AG04449 (cell line): ENCODE data around the gene ZBTB7A.
A peak's percentile ranks its signal among the peaks of the same experiment; 100 is the strongest.

Source experiments
- CTCF ChIA-PET: fragments of 350-600 bp; formaldehyde crosslinking; extraction: SDS; loops from one replicate; lab custom pipeline; 2021; ENCODE audit warnings: antibody characterized with exemption; lab: Yijun Ruan, JAX
- POLR2A ChIA-PET: fragments of 400-600, 350-600 bp; formaldehyde crosslinking; extraction: SDS; loops from one replicate; lab custom pipeline; 2020; ENCODE audit warnings: antibody characterized with exemption, inconsistent platforms; lab: Yijun Ruan, JAX
- DNase-seq: peaks from one replicate; pipeline ENCODE4 v3.0.0-alpha.2; 2010; ENCODE audit warnings: low read depth, low spot score
- H3K4me3 ChIP-seq: 2 replicates; pipeline ENCODE4 v1.5.1; 2011; ENCODE audit warnings: low read depth, mild to moderate bottlenecking, control low read depth, low read length
- TF ChIP-seq, protein P1 (sequence below): IDR thresholded peaks from one replicate; pipeline ENCODE4 v1.5.1; 2011; ENCODE audit warnings: mild to moderate bottlenecking, moderate library complexity, low read length, control low read depth, inconsistent platforms; ENCODE audit not compliant: insufficient read depth; ENCODE audit errors: missing control alignments

Gene ZBTB7A

DNA sequence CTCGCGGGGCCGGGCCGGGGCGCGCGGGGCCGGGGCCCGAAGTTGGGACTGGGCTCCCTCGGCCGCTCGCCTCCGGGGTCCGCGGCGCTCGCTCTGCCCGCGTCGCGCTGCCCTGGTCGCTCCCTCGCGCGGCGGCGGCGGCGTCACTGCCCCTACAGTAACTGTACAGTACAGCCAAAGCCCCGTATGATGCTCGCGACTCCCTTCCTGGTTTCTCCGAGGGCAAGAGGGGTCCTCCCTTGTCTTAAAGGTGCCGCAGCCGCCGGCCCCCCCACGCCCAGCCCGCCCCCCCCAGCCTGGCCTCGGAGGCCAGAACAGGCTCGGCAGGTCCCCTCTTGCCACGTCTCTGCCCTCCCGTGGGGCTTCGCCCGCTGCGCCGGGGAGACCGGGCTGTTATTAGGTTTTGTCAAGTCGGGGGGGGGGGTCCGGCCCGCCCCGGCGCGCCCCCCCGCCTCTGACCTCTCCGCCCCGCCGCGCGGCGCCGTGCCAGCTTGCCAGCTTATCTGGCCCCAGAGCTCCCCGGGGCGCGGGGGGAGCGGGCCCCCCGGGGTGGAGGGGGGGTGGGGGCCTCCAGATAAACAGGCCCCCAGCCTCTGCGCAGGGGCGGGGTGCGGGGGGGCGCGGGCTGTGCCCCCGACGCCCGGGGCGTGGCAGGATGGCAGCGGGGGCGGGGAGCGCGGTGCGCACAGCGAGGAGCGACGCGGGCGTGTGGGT is at the start of gene ZBTB7A:
Gene ZBTB7A, minus strand, starts transcription at position 218 of the 714 bp plus-strand sequence. CDS start 11,667 bp downstream, outside the sequence.
- ChIA-PET POLR2A (interaction anchor here (0.7 kb wide), 1 partner anchor 80 kb away, joined by 3 read pairs; no protein-coding TSS in a partner anchor), CTCF (interaction anchor here (1.2 kb wide), 1 partner anchor 12 kb away, joined by 3 read pairs; no protein-coding TSS in a partner anchor)
- TF ChIP-seq, protein P1, sequence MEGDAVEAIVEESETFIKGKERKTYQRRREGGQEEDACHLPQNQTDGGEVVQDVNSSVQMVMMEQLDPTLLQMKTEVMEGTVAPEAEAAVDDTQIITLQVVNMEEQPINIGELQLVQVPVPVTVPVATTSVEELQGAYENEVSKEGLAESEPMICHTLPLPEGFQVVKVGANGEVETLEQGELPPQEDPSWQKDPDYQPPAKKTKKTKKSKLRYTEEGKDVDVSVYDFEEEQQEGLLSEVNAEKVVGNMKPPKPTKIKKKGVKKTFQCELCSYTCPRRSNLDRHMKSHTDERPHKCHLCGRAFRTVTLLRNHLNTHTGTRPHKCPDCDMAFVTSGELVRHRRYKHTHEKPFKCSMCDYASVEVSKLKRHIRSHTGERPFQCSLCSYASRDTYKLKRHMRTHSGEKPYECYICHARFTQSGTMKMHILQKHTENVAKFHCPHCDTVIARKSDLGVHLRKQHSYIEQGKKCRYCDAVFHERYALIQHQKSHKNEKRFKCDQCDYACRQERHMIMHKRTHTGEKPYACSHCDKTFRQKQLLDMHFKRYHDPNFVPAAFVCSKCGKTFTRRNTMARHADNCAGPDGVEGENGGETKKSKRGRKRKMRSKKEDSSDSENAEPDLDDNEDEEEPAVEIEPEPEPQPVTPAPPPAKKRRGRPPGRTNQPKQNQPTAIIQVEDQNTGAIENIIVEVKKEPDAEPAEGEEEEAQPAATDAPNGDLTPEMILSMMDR = no peak
- DNase-seq = no peak
- H3K4me3 ChIP-seq = peak within 1 kb of the TSS; percentile 72

DNA sequence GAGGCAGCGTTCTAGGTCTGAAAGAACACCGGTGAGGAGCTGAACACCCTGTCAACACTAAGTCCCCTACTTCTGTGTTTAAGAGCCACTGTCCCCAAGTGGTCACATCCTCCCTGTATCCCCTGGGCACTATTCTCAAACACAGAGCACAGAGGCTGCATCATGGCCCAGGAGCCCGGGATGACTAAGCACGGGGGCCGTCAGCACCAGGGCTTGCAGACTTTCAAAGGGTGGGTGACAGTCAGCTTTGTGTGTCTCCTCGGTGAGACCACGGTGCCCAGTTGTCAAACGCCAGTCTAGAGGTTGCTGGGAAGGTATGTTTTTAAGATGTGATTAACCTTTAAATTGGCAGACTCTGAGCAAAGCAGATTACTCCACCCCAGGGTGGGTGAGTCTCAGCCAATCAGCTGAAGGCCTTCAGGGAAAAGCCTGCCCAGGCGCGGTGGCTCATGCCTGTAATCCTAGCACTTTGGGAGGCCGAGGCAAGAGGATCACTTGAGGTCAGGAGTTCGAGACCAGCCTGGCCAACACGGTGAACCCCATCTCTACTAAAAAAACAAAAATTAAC is 49.2 kb upstream of the ZBTB7A start:
- POLR2A ChIA-PET = no interaction called here
- TF ChIP-seq, protein P1 = no peak
- CTCF ChIA-PET = interaction anchor here (0.8 to 2.9 kb wide), 2 partner anchors 24 to 93 kb away, joined by 3 to 12 read pairs; no protein-coding TSS in a partner anchor
- DNase-seq = no peak
- no peak overlapping the region for H3K4me3 ChIP-seq

DNA sequence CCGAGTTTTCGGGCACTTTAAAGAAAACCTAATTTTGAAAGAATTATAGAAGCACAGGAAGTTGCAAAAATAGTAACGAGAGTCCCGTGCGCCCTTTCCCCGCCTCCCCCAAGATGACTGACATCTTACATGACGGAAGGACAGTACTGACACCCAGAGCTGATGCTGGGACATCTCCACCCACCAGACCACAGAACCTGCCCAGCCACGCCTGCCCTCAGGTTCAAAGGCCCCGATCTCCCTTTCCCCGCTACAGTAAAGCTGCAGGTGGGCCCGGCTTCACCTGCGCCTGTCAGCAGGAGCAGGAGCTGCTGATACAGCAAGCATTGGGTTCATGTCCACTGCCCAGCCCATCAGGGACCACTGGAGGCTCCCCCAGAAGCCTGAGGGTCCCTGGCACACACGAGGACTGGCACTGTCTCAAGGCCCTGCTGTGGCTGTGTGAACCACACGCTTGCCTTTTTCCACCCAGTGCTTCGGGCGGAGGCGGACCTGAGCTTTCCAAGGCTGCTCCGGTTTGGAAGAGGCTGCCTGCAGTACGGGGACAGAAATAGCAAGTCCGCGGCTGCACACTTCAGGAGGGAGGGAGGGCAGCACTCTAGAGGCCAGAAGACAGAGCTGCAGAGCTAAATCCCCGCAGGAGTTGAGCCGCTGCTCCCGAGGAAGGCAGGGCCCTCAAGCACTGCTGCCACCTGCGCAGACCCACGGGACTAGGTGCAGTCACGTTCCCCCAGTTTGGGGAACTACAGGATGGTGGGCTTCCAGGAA is 48.5 kb upstream of the ZBTB7A start:
- no peak for DNase-seq
- ChIA-PET POLR2A (no interaction called here), CTCF (interaction anchor here (0.8 to 2.9 kb wide), 2 partner anchors 25 to 93 kb away, joined by 3 to 12 read pairs; no protein-coding TSS in a partner anchor)
- TF ChIP-seq, protein P1 = no peak
- no peak overlapping the region for H3K4me3 ChIP-seq

DNA sequence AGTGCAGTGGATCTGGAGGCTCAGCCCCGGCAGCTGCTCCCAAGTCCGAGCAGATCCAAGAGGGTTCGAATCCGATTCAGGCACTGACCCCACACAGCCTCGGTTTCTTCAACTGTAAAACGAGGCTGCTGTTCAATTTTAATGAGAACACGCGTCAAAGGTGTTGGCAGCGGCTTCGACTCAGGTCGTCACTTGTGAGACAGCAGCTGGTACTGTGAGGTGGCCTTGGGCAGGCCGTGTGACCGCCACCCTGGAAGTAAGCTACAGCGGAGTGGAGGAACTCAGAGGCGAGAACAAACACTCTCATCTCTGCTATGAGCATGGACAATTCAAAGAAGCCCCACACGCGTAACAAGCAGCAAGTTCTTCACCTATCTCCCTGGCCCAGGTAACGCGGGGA is 47.5 kb upstream of the ZBTB7A start:
- TF ChIP-seq, protein P1 = no peak
- POLR2A ChIA-PET = no interaction called here
- CTCF ChIA-PET = interaction anchor here (2.9 kb wide), 1 partner anchor 26 kb away, joined by 12 read pairs; no protein-coding TSS in a partner anchor
- no peak overlapping the region for H3K4me3 ChIP-seq
- DNase-seq = no peak

DNA sequence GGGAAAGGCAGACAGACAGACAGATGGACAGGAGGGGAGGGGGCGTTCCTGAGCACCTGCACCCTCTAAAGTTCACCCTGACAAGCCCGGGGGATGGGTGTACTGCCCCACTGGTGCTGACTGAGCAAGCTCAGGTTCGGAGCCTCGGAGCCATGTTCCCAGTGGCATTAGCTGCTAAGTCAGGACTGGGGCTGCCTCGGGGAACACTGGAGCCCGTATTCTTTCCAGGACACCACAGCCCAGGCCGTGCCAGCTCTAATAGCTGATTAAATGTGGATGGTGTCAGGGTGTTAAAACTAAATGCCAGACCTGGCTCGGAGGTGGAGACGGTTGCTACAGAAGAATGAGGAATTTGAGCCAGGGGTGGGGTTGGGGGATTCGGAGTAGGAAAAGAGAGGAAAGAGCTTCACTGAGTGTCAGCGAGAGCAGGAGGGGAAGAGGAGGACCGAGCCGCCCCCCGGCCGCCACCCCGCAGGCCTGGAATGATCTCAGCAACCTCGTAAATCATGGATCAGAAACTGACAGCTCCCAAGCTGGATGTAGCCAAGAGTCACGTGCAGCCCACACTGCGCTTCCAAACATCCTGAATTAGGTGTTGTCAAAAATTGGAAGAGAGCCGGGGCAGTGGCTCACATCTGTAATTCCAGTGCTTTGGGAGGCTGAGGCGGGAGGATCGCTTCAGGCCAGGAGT is 46.8 kb upstream of the ZBTB7A start:
- POLR2A ChIA-PET = no interaction called here
- H3K4me3 ChIP-seq = no peak overlapping the region
- DNase-seq = no peak
- CTCF ChIA-PET = interaction anchor here (2.9 kb wide), 1 partner anchor 27 kb away, joined by 12 read pairs; no protein-coding TSS in a partner anchor
- TF ChIP-seq, protein P1 = no peak
